IgD-negative memory B cell (primary cell): ENCODE measurements around the gene EIF2B2. TPM values are rescaled to one million over a fixed set of nuclear protein-coding genes. Genes with fewer than 3 reads are reported as not detected.
A peak's percentile ranks its signal among the peaks of the same experiment; 100 is the strongest.

Source experiments
- H3K27ac Mint-ChIP-seq, 3 donors: one replicate each; pipeline ENCODE4 v1.8.0; 2020 to 2022; ENCODE audit warnings: mild to moderate bottlenecking in 3 of 3, mixed read lengths in 3 of 3, moderate library complexity in 1 of 3
- H3K27me3 Mint-ChIP-seq: one replicate; pipeline ENCODE4 v1.8.0; 2021; ENCODE audit warnings: mixed read lengths
- H3K36me3 Mint-ChIP-seq: one replicate; pipeline ENCODE4 v1.8.0; 2020; ENCODE audit warnings: mild to moderate bottlenecking, mixed read lengths
- H3K4me1 Mint-ChIP-seq, 3 donors: one replicate each; pipeline ENCODE4 v1.8.0; 2020 to 2022; ENCODE audit warnings: mixed read lengths in 3 of 3, mild to moderate bottlenecking in 1 of 3
- H3K4me3 Mint-ChIP-seq, 4 donors: one replicate each; pipeline ENCODE4 v1.8.0; 2020 to 2022; ENCODE audit warnings: mild to moderate bottlenecking in 4 of 4, mixed read lengths in 4 of 4, moderate library complexity in 3 of 4
- H3K9me3 Mint-ChIP-seq, 3 donors: one replicate each; pipeline ENCODE4 v1.8.0; 2020 to 2021; ENCODE audit warnings: mixed read lengths in 3 of 3, mild to moderate bottlenecking in 1 of 3
- polyA plus RNA-seq: library from polyadenylated mRNA; unstranded; fragments of 300-500 nt; fragmentation: Illumina TruSeq; gene quantifications from one replicate; pipeline ENCODE4 v1.2.3, GENCODE V29; 2021

EIF2B2 gene
- polyA plus RNA-seq, 1 donor from 2014 or later: 29.2 TPM

GRCh38 chr14:75001261-75001660 is 1.5 kb upstream of the EIF2B2 start:
- Mint-ChIP-seq H3K4me3 (peak overlapping the region in 1 of 4 donors; percentile 93), H3K36me3 (peaks cover 1% of the 10 kb centered on the region), H3K4me1 (peaks cover 24 to 28% (median 26%) of the 10 kb centered on the region in 3 donors), H3K9me3 (peaks cover 0 to 3% (median 2%) of the 10 kb centered on the region in 3 donors), H3K27ac (peak overlapping the region; percentile 97), H3K27me3 (no peaks in the 10 kb centered on the region)

- Mint-ChIP-seq H3K36me3 (peaks cover 1% of the 10 kb centered on the region), H3K27me3 (no peaks in the 10 kb centered on the region), H3K27ac (peak overlapping the region; percentile 97), H3K4me3 (peak overlapping the region; percentile 93 to 97 (median 96)), H3K4me1 (peaks cover 24 to 28% (median 26%) of the 10 kb centered on the region in 3 donors), H3K9me3 (peaks cover 0 to 3% (median 2%) of the 10 kb centered on the region in 3 donors)
Observed at GRCh38 chr14:75001899-75002298, 822 bp upstream of the EIF2B2 start.

GRCh38 chr14:75003250-75004027 is 718 bp downstream of the EIF2B2 start:
- peak overlapping the region; percentile 93 to 97 (median 96) for H3K4me3 Mint-ChIP-seq
- peaks cover 0 to 3% (median 2%) of the 10 kb centered on the region in 3 donors for H3K9me3 Mint-ChIP-seq
- H3K4me1 Mint-ChIP-seq: peaks cover 24 to 31% (median 29%) of the 10 kb centered on the region in 3 donors
- peaks cover 1% of the 10 kb centered on the region for H3K36me3 Mint-ChIP-seq
- H3K27me3 Mint-ChIP-seq: no peaks in the 10 kb centered on the region
- H3K27ac Mint-ChIP-seq: peak overlapping the region; percentile 97

GRCh38 chr14:75005357-75005756 is 2.6 kb downstream of the EIF2B2 start:
- Mint-ChIP-seq H3K27ac (peak overlapping the region in 2 of 3 donors; percentile 30 to 50), H3K27me3 (no peaks in the 10 kb centered on the region), H3K36me3 (peaks cover 1% of the 10 kb centered on the region), H3K9me3 (peaks cover 0 to 3% (median 2%) of the 10 kb centered on the region in 3 donors), H3K4me3 (peak overlapping the region in 2 of 4 donors; percentile 20 to 93), H3K4me1 (peaks cover 21 to 31% (median 29%) of the 10 kb centered on the region in 3 donors)

- Mint-ChIP-seq H3K9me3 (no peaks in the 10 kb centered on the region), H3K4me1 (peaks cover 3 to 14% (median 11%) of the 10 kb centered on the region in 3 donors), H3K4me3 (no peak overlapping the region), H3K27me3 (no peaks in the 10 kb centered on the region), H3K27ac (no peak overlapping the region), H3K36me3 (no peaks in the 10 kb centered on the region)
Observed at GRCh38 chr14:75009176-75009575, 6.5 kb downstream of the EIF2B2 start.

- H3K4me3 Mint-ChIP-seq: no peak overlapping the region
- H3K4me1 Mint-ChIP-seq: peaks cover 0 to 6% (median 5%) of the 10 kb centered on the region in 3 donors
- H3K36me3 Mint-ChIP-seq: no peaks in the 10 kb centered on the region
- no peaks in the 10 kb centered on the region for H3K27me3 Mint-ChIP-seq
- no peaks in the 10 kb centered on the region for H3K9me3 Mint-ChIP-seq
- no peak overlapping the region for H3K27ac Mint-ChIP-seq
Observed at GRCh38 chr14:75010472-75011093, 7.9 kb downstream of the EIF2B2 start.

- Mint-ChIP-seq H3K4me1 (peaks cover 0 to 5% (median 5%) of the 10 kb centered on the region in 3 donors), H3K4me3 (peak overlapping the region in 1 of 4 donors; percentile 14), H3K27me3 (no peaks in the 10 kb centered on the region), H3K27ac (peak overlapping the region in 1 of 3 donors; percentile 79), H3K36me3 (no peaks in the 10 kb centered on the region), H3K9me3 (no peaks in the 10 kb centered on the region)
Observed at GRCh38 chr14:75011356-75011994, 8.8 kb downstream of the EIF2B2 start.

- Mint-ChIP-seq H3K4me1 (peaks cover 0 to 3% (median 0%) of the 10 kb centered on the region in 3 donors), H3K9me3 (no peaks in the 10 kb centered on the region), H3K4me3 (no peak overlapping the region), H3K27ac (no peak overlapping the region), H3K27me3 (no peaks in the 10 kb centered on the region), H3K36me3 (no peaks in the 10 kb centered on the region)
Observed at GRCh38 chr14:75013290-75013689, 10.6 kb downstream of the EIF2B2 start.

GRCh38 chr14:75015496-75015895 is 12.8 kb downstream of the EIF2B2 start:
- no peaks in the 10 kb centered on the region for H3K9me3 Mint-ChIP-seq
- H3K27ac Mint-ChIP-seq: no peak overlapping the region
- no peak overlapping the region for H3K4me3 Mint-ChIP-seq
- peaks cover 0 to 3% (median 0%) of the 10 kb centered on the region in 3 donors for H3K4me1 Mint-ChIP-seq
- peaks cover 4% of the 10 kb centered on the region for H3K36me3 Mint-ChIP-seq
- H3K27me3 Mint-ChIP-seq: no peaks in the 10 kb centered on the region

- Mint-ChIP-seq H3K4me1 (no peaks in the 10 kb centered on the region), H3K4me3 (no peak overlapping the region), H3K36me3 (peaks cover 8% of the 10 kb centered on the region), H3K9me3 (no peaks in the 10 kb centered on the region), H3K27me3 (no peaks in the 10 kb centered on the region), H3K27ac (no peak overlapping the region)
Observed at GRCh38 chr14:75016815-75017214, 14.1 kb downstream of the EIF2B2 start.

GRCh38 chr14:75018694-75019093 is 16.0 kb downstream of the EIF2B2 start:
- Mint-ChIP-seq H3K27me3 (no peaks in the 10 kb centered on the region), H3K4me1 (no peaks in the 10 kb centered on the region), H3K27ac (no peak overlapping the region), H3K36me3 (peaks cover 13% of the 10 kb centered on the region), H3K9me3 (no peaks in the 10 kb centered on the region), H3K4me3 (no peak overlapping the region)

GRCh38 chr14:75022655-75023054 is 19.9 kb downstream of the EIF2B2 start:
- Mint-ChIP-seq H3K36me3 (peaks cover 13% of the 10 kb centered on the region), H3K4me1 (no peaks in the 10 kb centered on the region)

GRCh38 chr14:75023108-75023507 is 20.4 kb downstream of the EIF2B2 start:
- peaks cover 14% of the 10 kb centered on the region for H3K36me3 Mint-ChIP-seq
- no peak overlapping the region for H3K4me3 Mint-ChIP-seq
- H3K27ac Mint-ChIP-seq: no peak overlapping the region
- no peaks in the 10 kb centered on the region for H3K27me3 Mint-ChIP-seq
- no peaks in the 10 kb centered on the region for H3K4me1 Mint-ChIP-seq
- no peaks in the 10 kb centered on the region for H3K9me3 Mint-ChIP-seq

More at GRCh38 chr14:75022655-75023054, 19.9 kb downstream of the EIF2B2 start:
- Mint-ChIP-seq H3K27ac (peak overlapping the region in 1 of 3 donors; percentile 12), H3K9me3 (no peaks in the 10 kb centered on the region), H3K4me3 (no peak overlapping the region), H3K27me3 (no peaks in the 10 kb centered on the region)

- H3K9me3 Mint-ChIP-seq: no peaks in the 10 kb centered on the region
- H3K4me1 Mint-ChIP-seq: no peaks in the 10 kb centered on the region
- H3K36me3 Mint-ChIP-seq: peaks cover 13% of the 10 kb centered on the region
- H3K27ac Mint-ChIP-seq: no peak overlapping the region
- H3K27me3 Mint-ChIP-seq: no peaks in the 10 kb centered on the region
- H3K4me3 Mint-ChIP-seq: no peak overlapping the region
Observed at GRCh38 chr14:75025082-75025481, 22.4 kb downstream of the EIF2B2 start.

GRCh38 chr14:75025876-75026275 is 23.2 kb downstream of the EIF2B2 start:
- H3K27me3 Mint-ChIP-seq: no peaks in the 10 kb centered on the region
- peaks cover 11% of the 10 kb centered on the region for H3K36me3 Mint-ChIP-seq
- H3K4me3 Mint-ChIP-seq: no peak overlapping the region
- no peaks in the 10 kb centered on the region for H3K4me1 Mint-ChIP-seq
- no peaks in the 10 kb centered on the region for H3K9me3 Mint-ChIP-seq
- no peak overlapping the region for H3K27ac Mint-ChIP-seq
